GM18498 (cell line): ENCODE data around the gene CCDC121.

Experiments
- ATAC-seq: cut with Tn5 transposase; IDR thresholded peaks from one replicate; pipeline ENCODE4 v1.9.1; 2021; ENCODE audit warnings: mild to moderate bottlenecking, moderate library complexity; ENCODE audit not compliant: unreplicated experiment

The CCDC121 gene

DNA sequence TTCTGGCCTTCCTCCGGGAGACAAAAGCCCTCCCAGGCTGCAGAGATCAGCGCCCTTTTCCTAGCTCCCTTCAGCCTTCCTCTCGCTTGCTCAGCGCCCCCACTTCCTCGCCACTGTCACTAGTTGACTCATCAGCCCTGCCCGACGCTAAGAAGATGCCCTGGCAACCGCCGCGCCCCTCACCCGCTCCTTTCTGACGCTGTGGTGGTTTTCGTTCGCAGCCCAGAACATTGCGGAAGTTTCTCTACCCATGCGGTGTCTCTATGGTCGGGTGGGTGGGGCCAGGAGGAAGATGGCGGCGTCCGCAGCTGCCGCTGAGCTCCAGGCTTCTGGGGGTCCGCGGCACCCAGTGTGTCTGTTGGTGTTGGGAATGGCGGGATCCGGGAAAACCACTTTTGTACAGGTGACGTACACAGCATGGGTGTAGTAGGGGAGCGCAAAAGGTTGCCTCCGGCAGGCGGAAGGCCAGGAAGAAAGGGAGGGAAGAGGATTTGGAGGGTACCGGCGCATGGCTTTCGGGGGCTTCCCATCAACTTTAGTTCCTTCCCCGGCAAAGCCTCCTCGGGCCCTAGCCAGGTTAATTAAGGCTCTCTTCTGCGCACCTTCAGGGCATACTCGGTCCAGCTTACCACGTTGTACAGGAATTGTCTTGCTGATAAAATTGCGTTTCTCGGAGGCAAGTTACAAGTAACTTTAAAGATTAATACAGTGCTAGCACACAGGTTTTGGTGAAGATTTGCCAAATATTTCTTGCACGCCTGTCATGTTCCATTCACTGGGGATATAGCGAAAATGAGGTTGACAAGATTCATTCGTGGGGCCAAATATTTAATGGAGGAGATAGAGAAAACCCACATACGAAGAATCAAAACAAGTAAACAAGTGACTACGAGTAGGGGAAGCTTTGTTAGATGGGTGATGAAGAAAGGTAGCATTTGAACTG lies at the start of gene CCDC121, which contains the start of gene GPN1:
TSS of gene CCDC121 (minus strand) at position 246 of the 943 bp plus-strand sequence. CDS start 1,213 bp downstream, outside the sequence.
TSS of gene GPN1 (plus strand) at position 284 of the 943 bp plus-strand sequence. CDS start at position 293, 9 bp downstream.
- ATAC-seq, result peak; percentile 99

DNA sequence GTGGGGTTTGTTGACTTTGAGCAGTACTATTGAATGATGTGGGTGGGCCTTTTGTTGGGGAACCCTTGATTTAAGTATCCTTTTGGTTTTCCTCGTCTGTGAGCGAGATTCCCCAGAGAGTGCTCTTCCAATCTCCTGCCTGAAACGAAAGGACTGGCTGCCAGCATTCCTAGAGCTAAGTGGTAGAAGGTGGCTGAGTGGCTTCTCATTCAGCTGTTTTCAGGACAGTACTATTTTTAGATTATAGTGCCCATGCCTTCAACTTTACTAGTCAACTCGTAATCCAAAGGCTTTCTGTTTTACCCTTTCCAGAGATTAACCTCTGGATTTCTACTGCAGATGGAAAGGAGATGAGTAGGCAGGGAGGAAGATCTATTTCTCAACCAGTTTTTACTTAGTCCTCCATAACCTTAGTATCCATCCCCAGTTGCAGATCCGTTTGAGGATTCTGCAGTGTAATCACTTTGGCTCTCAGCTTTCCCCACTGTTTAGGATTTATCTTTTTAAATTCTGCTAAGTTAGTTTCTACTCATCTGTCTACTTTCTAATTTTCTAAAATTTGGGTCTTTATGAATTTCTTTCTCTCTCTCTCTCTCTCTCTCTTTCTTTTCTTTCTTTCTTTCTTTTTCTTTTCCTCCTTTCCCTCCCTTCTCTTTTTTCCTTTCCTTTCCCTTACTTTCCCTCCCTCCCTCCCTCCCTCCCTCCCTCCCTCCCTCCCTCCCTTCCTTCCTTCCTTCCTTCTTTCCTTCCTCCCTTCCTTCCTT lies 44.1 kb upstream of the CCDC121 start:
- ATAC-seq, result no peak

- no peak for ATAC-seq
These were observed 42.4 kb upstream of the CCDC121 start for GRCh38 chr2:27671235-27671634.

GRCh38 chr2:27667446-27667845 lies 38.6 kb upstream of the CCDC121 start:
- ATAC-seq, result no peak

DNA sequence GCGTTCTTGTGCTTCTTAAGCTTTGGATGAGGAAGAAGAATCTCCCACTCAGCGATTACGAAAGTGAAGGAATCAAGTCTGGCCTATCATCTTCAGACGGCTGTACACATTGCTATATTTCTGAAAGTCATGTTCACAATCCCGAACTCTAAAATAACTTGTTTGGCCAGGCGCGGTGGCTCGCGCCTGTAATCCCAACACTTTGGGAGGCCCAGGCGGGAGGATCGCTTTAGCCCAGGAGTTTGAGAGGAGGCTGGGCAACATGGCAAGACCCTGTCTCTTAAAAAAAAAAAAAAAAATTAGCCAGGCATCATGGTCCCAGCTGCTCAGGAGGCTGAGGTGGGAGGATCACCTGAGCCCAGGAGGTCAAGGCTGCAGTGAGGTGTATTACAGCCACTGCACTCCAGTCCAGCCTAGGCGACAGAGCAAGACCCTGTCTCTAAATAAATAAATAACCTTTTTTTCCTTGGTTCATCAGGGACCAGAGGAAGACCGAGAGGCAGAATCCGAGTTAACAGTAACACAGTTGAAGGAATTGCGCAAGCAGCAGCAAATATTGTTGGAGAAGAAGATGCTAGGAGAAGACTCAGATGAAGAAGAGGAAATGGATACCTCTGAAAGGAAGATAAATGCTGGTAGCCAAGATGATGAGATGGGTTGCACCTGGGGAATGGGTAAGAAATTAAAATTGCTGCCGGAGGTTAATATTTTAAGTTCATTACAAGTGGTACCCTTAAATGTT lies 36.0 kb upstream of the CCDC121 start:
- ATAC-seq, result no peak

- peak; percentile 26 for ATAC-seq
These were observed 35.4 kb upstream of the CCDC121 start for GRCh38 chr2:27664154-27664574.

DNA sequence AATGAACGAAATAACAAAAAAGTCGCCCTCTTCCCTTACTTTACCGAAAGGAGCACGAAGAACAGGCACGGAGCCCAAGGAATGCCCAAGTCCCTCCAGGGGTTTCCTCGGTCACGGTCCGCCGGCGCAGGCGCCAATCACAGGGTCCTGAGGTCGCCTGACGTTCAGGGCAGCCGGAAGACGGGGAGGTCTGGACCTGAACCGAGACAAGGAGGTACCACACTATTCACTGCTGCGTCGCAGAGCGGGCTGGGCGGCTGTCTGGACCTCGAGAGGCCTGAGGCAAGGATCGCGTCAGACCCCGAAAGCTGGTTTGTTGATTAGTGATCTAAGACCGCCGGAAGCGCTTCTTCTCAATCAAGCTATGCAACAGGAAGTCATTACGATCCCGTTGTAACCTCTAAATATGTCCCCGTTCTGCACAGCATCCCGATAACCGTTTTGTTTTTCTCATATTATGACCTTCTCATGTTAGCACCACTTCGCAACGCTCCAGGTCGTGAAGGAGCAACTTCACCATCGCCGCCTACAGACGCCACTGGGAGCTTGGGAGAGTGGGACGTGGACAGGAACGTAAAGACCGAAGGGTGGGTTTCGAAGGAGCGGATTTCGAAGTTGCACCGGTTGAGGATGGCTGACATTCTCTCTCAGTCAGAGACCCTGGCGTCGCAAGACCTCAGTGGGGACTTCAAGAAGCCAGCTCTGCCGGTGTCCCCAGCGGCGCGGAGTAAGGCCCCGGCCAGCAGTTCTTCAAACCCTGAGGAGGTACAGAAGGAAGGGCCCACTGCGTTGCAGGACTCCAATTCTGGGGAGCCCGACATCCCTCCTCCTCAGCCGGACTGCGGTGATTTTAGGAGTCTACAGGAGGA lies 34.7 kb upstream of the CCDC121 start, which contains the start of the genes SLC4A1AP and SUPT7L:
TSS of gene SLC4A1AP (plus strand) at position 605 of the 869 bp plus-strand sequence. CDS start at position 631, 26 bp downstream.
TSS of gene SUPT7L (minus strand) at position 330 of the 869 bp plus-strand sequence. CDS start 1,422 bp downstream, outside the sequence.
- peak; percentile 75 for ATAC-seq

DNA sequence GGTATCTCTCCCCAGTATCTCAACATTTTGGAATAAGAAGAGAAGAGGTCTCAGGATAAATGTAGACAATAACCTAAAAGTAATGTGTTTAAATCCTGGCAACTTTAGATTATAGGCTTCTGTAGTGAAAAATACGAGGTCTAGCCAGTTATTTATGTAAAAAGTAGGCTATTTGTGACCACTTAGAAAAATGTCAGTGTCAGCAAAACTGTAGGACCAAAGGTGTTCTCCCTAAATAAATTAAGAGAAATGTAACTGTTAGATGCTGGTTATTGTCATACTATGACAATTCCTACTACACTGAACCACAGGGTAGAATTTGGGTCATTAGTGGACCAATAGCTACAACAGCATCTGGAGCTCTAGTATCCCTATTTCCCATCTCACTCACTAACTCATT lies 32.6 kb upstream of the CCDC121 start:
- ATAC-seq, result no peak

DNA sequence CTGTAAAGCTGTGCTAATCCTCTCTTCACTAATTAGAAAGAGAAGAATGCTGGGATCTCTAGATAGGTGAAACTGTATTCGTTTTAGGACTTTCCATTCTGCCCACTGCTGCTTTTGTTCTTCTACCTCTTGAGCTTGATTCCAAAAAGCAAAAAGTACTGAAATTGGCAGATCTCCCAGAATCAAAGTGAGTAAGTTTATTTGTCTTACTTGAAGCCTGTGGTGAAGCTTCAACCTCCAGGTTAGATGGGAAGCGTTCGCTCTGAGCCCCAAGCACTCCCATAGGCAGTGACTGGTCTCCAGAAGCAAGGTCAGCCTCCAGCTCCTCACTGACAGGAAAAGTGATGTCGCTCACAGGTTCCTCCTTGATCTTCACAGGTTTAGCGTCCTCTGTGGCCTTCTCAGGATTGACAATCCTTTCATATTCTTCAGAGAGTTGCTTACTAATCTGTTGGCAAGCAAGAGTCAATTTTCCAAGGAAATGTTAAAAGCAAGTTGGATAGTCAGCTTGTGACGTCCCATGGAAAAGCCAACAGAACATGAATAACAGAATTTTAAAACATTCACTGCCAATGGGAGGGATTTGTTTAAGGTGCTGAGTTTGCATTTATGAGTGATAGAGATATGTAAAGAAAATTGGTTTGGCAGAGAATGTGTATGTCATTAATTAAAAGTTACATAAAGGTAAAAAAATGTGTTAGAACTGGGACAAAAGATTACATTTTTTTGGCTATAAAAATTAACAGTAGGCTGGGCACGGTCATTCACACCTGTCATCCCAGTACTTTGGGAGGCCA lies 26.5 kb upstream of the CCDC121 start:
- ATAC-seq, result no peak

DNA sequence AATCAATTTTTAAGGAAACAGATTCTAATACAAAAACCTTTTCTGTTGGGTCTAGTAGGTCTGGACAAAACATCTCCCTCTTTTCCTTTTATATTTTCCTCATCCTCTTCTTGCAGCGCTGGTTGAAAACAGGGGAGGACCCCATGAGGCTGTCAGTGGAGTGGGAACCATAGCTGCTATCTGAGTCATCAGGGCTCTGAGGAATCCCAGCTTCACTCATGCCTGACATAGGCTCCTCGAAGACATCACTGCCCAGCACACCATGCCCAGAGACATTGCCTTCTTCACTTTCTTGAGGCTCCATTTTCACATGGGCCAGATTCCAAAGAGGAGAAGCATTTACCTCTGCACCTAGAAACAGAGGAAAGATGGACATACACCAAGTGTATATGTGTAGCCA lies 24.6 kb upstream of the CCDC121 start:
- ATAC-seq, result no peak

DNA sequence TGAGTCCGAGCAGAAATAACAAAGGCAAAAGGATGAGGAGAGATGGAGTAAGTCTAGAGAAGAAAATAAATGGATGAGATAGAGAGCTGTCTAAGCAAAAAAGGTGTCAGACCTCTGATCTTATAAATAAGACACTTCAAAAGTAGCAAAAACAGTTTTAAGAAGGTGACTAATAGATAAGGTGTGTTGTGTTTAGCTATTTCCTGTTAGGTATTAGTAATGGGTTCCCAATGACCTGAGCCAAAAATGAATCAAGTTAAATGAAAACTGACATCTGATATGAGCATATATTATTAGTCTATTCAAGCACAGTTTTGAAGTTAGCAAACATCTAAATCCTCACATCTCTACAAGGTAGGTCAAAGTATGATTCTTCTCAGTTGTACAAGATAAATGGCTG lies 24.0 kb upstream of the CCDC121 start:
- ATAC-seq, result no peak

DNA sequence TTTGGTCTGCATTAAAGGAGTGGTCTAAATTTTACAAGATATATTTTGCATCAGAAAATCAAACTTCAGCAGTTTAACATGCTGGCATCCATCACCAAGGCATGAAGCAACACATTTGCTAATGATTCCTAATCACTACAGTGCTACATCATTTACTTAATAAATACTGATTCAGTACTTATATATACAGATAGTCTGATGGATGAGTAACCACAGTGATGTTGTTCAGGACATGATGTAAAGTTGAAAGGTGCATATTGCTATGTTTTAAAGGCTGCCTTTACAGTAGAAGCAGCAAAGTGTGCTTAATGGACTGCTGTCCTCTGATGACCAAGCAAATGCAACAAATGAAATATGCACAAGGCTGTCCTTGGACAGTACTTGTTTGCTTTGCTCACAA lies 23.5 kb upstream of the CCDC121 start:
- no peak for ATAC-seq

DNA sequence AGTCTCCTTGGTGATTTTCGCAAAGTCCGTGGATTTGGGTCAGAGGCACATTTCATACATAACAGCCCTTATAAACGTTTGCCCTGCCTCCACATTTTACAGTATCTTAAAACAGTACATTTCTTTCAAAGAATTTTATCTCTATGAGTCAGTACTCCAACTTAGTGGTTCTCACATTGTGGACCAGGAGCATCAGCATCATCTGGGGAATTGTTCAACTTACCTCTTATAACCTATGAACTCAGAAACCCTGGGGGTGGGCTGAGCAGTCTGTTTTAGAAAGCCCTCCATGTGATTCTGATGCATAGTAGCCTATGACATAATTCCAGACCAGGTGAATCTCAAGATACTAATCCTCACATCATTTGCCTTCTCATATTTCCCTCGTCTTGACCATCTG lies 22.2 kb upstream of the CCDC121 start:
- no peak for ATAC-seq

- ATAC-seq, result no peak
These were observed 18.9 kb upstream of the CCDC121 start for GRCh38 chr2:27647737-27648136.

DNA sequence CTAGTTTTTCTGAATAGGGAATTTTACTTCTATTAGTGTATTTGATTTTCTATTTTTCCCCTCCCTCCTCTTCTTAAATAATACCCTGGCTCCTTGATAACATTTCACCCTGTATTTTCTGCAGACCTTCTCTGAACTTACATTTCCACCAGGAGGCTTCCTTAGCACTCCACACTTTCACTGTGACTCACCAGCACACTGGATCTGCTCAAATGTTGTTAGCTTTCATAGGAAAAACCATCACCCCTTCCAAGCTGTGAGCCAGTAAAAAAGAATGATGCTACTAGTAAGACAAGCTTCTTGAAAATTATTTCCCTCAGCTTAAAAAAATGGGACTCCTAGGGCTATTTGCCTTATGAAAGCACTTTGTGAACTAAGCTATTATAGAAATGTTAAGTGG lies 18.5 kb upstream of the CCDC121 start:
- no peak for ATAC-seq

- ATAC-seq, result no peak
These were observed 16.4 kb upstream of the CCDC121 start for GRCh38 chr2:27645197-27645596.

- no peak for ATAC-seq
These were observed 12.0 kb upstream of the CCDC121 start for GRCh38 chr2:27640722-27641245.

GRCh38 chr2:27638709-27639108 lies 9.9 kb upstream of the CCDC121 start:
- ATAC-seq, result no peak
